SU-DHL-6 (cell line): ENCODE results near the gene ZNF574.

Experiments used
- EZH2phosphoT487 ChIP-seq: fragments of 200-600 bp; sonication (generic), shearing (Covaris generic); conservative IDR thresholded peaks from 2 replicates; pipeline ENCODE4 v1.6.1; 2018; ENCODE audit warnings: mild to moderate bottlenecking, antibody characterized with exemption, low read length, moderate library complexity, mixed read lengths
- TF ChIP-seq, protein P1 (sequence below): fragments of 200-600 bp; sonication (generic); IDR thresholded peaks from one replicate; pipeline ENCODE4 v1.5.1; 2017; ENCODE audit warnings: antibody characterized with exemption, mild to moderate bottlenecking, low read length, moderate library complexity; ENCODE audit not compliant: insufficient read depth, poor library complexity, severe bottlenecking

DNA sequence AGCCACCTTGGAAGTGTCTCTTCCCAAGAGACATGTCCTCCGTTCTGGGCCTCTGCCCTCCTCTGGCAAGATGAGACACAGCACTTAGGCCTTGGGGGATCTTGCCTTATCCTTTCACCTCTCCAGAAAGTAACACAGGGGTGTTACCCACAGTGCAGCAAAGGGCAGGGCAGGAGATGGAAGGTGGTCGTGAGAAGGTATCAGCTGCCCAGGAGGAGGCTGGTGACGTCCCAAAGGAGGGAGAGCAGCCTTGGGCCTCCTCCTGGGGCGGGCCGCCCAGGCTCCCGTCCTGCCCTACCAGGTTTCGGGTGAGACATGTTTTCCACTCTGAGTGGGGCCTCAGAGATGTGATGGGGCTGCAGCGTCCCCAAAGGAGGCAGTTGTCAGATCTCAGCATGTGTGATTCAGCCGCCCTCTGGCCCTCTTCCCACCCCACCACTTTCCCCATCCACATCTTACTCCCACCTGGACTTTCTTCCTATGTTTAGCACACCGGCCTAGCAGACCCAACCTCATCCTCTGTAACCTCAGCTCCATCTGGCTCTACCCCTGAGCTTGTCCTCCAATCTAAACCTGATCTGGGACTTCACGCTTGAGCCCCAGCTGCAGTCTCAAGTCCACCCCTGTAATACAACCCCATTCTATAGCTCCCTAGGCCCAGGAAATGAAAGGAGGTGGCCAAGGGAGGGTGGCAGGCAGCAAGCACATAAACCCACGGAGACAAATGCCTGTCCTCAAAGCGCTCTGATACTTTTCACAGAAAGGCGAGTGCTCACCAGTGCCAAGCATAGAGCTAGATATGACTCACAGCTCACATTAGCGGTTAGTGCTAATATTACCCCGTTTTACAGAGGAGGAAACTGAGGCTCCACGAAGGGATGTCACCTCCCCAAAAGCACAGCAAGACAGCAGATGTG lies 47.0 kb downstream of the ZNF574 start:
- no peak for TF ChIP-seq EZH2phosphoT487
- TF ChIP-seq, protein P1, sequence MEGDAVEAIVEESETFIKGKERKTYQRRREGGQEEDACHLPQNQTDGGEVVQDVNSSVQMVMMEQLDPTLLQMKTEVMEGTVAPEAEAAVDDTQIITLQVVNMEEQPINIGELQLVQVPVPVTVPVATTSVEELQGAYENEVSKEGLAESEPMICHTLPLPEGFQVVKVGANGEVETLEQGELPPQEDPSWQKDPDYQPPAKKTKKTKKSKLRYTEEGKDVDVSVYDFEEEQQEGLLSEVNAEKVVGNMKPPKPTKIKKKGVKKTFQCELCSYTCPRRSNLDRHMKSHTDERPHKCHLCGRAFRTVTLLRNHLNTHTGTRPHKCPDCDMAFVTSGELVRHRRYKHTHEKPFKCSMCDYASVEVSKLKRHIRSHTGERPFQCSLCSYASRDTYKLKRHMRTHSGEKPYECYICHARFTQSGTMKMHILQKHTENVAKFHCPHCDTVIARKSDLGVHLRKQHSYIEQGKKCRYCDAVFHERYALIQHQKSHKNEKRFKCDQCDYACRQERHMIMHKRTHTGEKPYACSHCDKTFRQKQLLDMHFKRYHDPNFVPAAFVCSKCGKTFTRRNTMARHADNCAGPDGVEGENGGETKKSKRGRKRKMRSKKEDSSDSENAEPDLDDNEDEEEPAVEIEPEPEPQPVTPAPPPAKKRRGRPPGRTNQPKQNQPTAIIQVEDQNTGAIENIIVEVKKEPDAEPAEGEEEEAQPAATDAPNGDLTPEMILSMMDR: no peak
